GM12878 (cell line): Measurements from ENCODE around the gene ZBTB22. TPM values are rescaled to one million over a fixed set of nuclear protein-coding genes. Genes with fewer than 3 reads are reported as not detected.

ENCODE experiments used
- ATAC-seq: fragments of 200-7000 bp; cut with Tn5 transposase; 3 replicates; pipeline ENCODE4 v1.9.1; 2020; ENCODE audit warnings: mild to moderate bottlenecking, moderate library complexity
- BruUV-seq: library from RNA; stranded (reverse); fragments of 400-500 nt; replicated peaks from 2 replicates; lab custom pipeline; 2021; lab: Mats Ljungman, UMichigan
- CTCF ChIA-PET: fragments of 300-600 bp; sonication (Branson Sonifier 250); formaldehyde crosslinking; extraction: SDS; loops from one replicate; lab custom pipeline; 2021; ENCODE audit warnings: inconsistent platforms; lab: Yijun Ruan, JAX
- POLR2A ChIA-PET: fragments of 350-600 bp; formaldehyde crosslinking; extraction: SDS; loops from one replicate; lab custom pipeline; 2021; ENCODE audit warnings: inconsistent platforms; lab: Charles Lee
- RAD21 ChIA-PET: fragments of 300-600 bp; sonication (Branson Sonifier 250); formaldehyde crosslinking; loops from one replicate; lab custom pipeline; 2023; ENCODE audit warnings: antibody characterized with exemption; ENCODE audit not compliant: unreplicated experiment; lab: Charles Lee
- SMC1A ChIA-PET: fragments of 300-600 bp; sonication (Branson Sonifier 250); formaldehyde crosslinking; loops from one replicate; lab custom pipeline; 2023; ENCODE audit not compliant: unreplicated experiment, uncharacterized antibody; lab: Charles Lee
- DNase-seq: peaks from one replicate; pipeline ENCODE4 v3.0.0-alpha.2; 2011; ENCODE audit warnings: low read depth, low spot score
- FAIRE-seq: peaks from 3 replicates; lab custom pipeline; 2011; peaks lifted over from hg19 to GRCh38; lab: Jason Lieb, UNC
- H2AFZ ChIP-seq: 2 replicates; pipeline ENCODE4 v1.6.0; 2011; ENCODE audit warnings: low read depth, low read length, control low read depth; ENCODE audit not compliant: control insufficient read depth
- H3K27ac ChIP-seq: 2 replicates; pipeline ENCODE4 v1.5.1; 2011; ENCODE audit warnings: control low read depth; ENCODE audit not compliant: control insufficient read depth, insufficient read depth
- H3K27me3 ChIP-seq, 2 experiments: replicated peaks in 1 of 2; 2 replicates each; pipeline versions ENCODE4 v1.6.0 to v1.6.1; 2011; ENCODE audit warnings: low read length in 1 of 2; ENCODE audit not compliant: control insufficient read depth in 2 of 2, insufficient read depth in 2 of 2
- H3K36me3 ChIP-seq, 2 experiments: 2 replicates each; pipeline ENCODE4 v1.5.1; 2011; ENCODE audit warnings: low read length in 1 of 2; ENCODE audit not compliant: control insufficient read depth in 2 of 2, insufficient read depth in 2 of 2
- H3K4me1 ChIP-seq: 2 replicates; pipeline ENCODE4 v1.6.1; 2011; ENCODE audit warnings: mild to moderate bottlenecking, low read length, moderate library complexity, mixed read lengths; ENCODE audit not compliant: control insufficient read depth, insufficient read depth
- H3K4me2 ChIP-seq: 2 replicates; pipeline ENCODE4 v1.6.0; 2011; ENCODE audit warnings: control low read depth; ENCODE audit not compliant: control insufficient read depth, insufficient read depth
- H3K4me3 ChIP-seq: fragments of 200-600 bp; sonication (generic); 2 replicates; pipeline ENCODE4 v1.5.1; 2016
- H3K79me2 ChIP-seq: 2 replicates; pipeline ENCODE4 v1.6.0; 2011; ENCODE audit warnings: low read length; ENCODE audit not compliant: control insufficient read depth, insufficient read depth
- H3K9ac ChIP-seq: 2 replicates; pipeline ENCODE4 v1.8.0; 2011; ENCODE audit warnings: low read length, control low read depth, mixed read lengths; ENCODE audit not compliant: control insufficient read depth, insufficient read depth
- H3K9me3 ChIP-seq: replicated peaks from 3 replicates; pipeline ENCODE4 v1.5.1; 2011; ENCODE audit warnings: mild to moderate bottlenecking, low read length; ENCODE audit not compliant: control insufficient read depth, insufficient read depth
- H4K20me1 ChIP-seq: 2 replicates; pipeline ENCODE4 v1.6.0; 2011; ENCODE audit not compliant: control insufficient read depth, insufficient read depth
- CEBPZ ChIP-seq: fragments of 150-350 bp; IDR thresholded peaks from 2 replicates; pipeline ENCODE4 v1.6.1; 2016; ENCODE audit warnings: low read depth, low read length
- EZH2 ChIP-seq: IDR thresholded peaks from 2 replicates; pipeline ENCODE4 v1.6.1; 2012; ENCODE audit warnings: low read depth, mild to moderate bottlenecking, control low read depth, inconsistent platforms, low read length, borderline replicate concordance; ENCODE audit not compliant: control insufficient read depth
- HDAC6 ChIP-seq: fragments of 200-600 bp; sonication (generic); IDR thresholded peaks from one replicate; pipeline ENCODE4 v1.8.0; 2017; ENCODE audit warnings: antibody characterized with exemption; ENCODE audit not compliant: unreplicated experiment
- MEF2B ChIP-seq: fragments of 450-650 bp; IDR thresholded peaks from 2 replicates; pipeline ENCODE4 v1.6.1; 2018; ENCODE audit warnings: mild to moderate bottlenecking, moderate library complexity; ENCODE audit not compliant: partially characterized antibody, poor library complexity, severe bottlenecking
- POLR2AphosphoS2 ChIP-seq: IDR thresholded peaks from 2 replicates; pipeline ENCODE4 v1.6.1; 2011; ENCODE audit warnings: low read depth, mild to moderate bottlenecking, low read length, improper control_type of control experiment, moderate library complexity
- RUNX3 ChIP-seq: IDR thresholded peaks from 2 replicates; pipeline ENCODE4 v1.6.1; 2012; ENCODE audit warnings: low read length, inconsistent platforms
- TBL1XR1 ChIP-seq: IDR thresholded peaks from 2 replicates; pipeline ENCODE4 v1.6.1; 2012; ENCODE audit warnings: low read depth, low read length, improper control_type of control experiment
- TCF7 ChIP-seq: IDR thresholded peaks from 2 replicates; pipeline ENCODE4 v1.6.1; 2014; ENCODE audit warnings: antibody characterized with exemption, borderline replicate concordance
- ZBTB33 ChIP-seq: fragments of 450-650 bp; IDR thresholded peaks from 2 replicates; pipeline ENCODE4 v1.6.1; 2017; ENCODE audit warnings: mild to moderate bottlenecking
- ZNF207 ChIP-seq: fragments of 450-650 bp; IDR thresholded peaks from 2 replicates; pipeline ENCODE4 v1.6.1; 2014; ENCODE audit warnings: antibody characterized with exemption, mild to moderate bottlenecking, borderline replicate concordance
- ZNF592 ChIP-seq: fragments of 450-650 bp; IDR thresholded peaks from 2 replicates; pipeline ENCODE4 v1.6.1; 2017; ENCODE audit warnings: mild to moderate bottlenecking, moderate library complexity
- WGBS: methylation state at CpG from one replicate; pipeline ENCODE4 v1.1.6; 2016; ENCODE audit warnings: low lambda C conversion rate; ENCODE audit not compliant: insufficient replicate concordance, insufficient coverage; ENCODE audit errors: missing lambda C conversion rate; 5-methylcytosine and 5-hydroxymethylcytosine counted together
- in situ Hi-C: fragments of 300-500 bp; cut with MboI; formaldehyde crosslinking; loops from 9 replicates; pipeline ENCODE4 v1.14.3; 2018; ENCODE audit warnings: mixed read lengths
- intact Hi-C: fragments of 100-400 bp; cut with micrococcal nuclease; formaldehyde crosslinking; loops from one replicate; pipeline ENCODE4 v1.14.2; 2022; ENCODE audit not compliant: unreplicated experiment
- polyA plus RNA-seq, 11 experiments: library from polyadenylated mRNA; depleted of rRNA in 4 of 11; unstranded in 6 of 11; stranded (reverse) in 5 of 11; fragments of >200 nt; fragmentation: Nextera tagmentation in 4 of 11; fragmentation: Illumina TruSeq in 1 of 11; extraction: Ambion mirVana in 4 of 11; extraction: Trizol in 1 of 11; gene quantifications; 1 replicate in 1 of 11; 2 replicates in 10 of 11; pipeline versions ENCODE4 v1.2.1 to v1.2.3, GENCODE V29; 2011 to 2016; ENCODE audit warnings: inconsistent platforms in 2 of 11, missing spikeins in 2 of 11, low read depth in 1 of 11
- total RNA-seq, 4 experiments: library from RNA; depleted of rRNA in 3 of 4; stranded (reverse); fragments of >200 nt in 3 of 4; fragmentation: Illumina TruSeq in 1 of 4; extraction: Trizol in 1 of 4; gene quantifications; 2 replicates each; pipeline versions ENCODE4 v1.2.1 to v1.2.3, GENCODE V29; 2013 to 2021

The ZBTB22 gene
- total and polyA plus RNA-seq, 10 of the 15 experiments (the other 5 are each of a cell fraction or from before 2014, with no cell fraction given): 0.11 to 9.9 (median 4.8) TPM

GRCh38 chr6:33336495-33336894 is 19.0 kb upstream of the ZBTB22 start:
- H3K79me2 ChIP-seq: no peaks in the 10 kb centered on the region
- FAIRE-seq (no peak), DNase-seq (no peak), ATAC-seq (no peak)
- no peak overlapping the region for H3K9ac ChIP-seq
- CTCF ChIA-PET: interaction anchor here (1.1 to 5.6 kb wide), 2 partner anchors 8 to 76 kb away, joined by 3 to 25 read pairs; no protein-coding TSS in a partner anchor
- no peaks in the 10 kb centered on the region for H3K36me3 ChIP-seq
- no peak overlapping the region for H3K4me3 ChIP-seq
- TF ChIP-seq POLR2AphosphoS2 (no peak), TCF7 (no peak), CEBPZ (no peak), ZNF592 (no peak), MEF2B (no peak), HDAC6 (no peak), EZH2 (no peak), ZNF207 (no peak), TBL1XR1 (no peak), ZBTB33 (no peak), RUNX3 (no peak)
- RAD21 ChIA-PET: interaction anchor here (1.2 to 2.0 kb wide), 2 partner anchors 8 to 65 kb away, joined by 3 to 6 read pairs; partner anchors contain the start of genes RPS18 and VPS52
- no peak overlapping the region for H3K27ac ChIP-seq
- in situ Hi-C loops: no loop called here
- H4K20me1 ChIP-seq: no peaks in the 10 kb centered on the region
- WGBS: 65% methylated on average over 3 of the region's 3 CpGs
- SMC1A ChIA-PET: interaction anchor here (2.5 kb wide), 1 partner anchor 9 kb away, joined by 17 read pairs; no protein-coding TSS in a partner anchor
- no peaks in the 10 kb centered on the region for H3K9me3 ChIP-seq
- intact Hi-C loops: no loop called here
- no peak overlapping the region for H3K4me2 ChIP-seq
- BruUV-seq: no TSS peak
- H2AFZ ChIP-seq: no peak overlapping the region
- peaks cover 6% of the 10 kb centered on the region; the same call in 1 of the 2 replicates for H3K4me1 ChIP-seq
- H3K27me3 ChIP-seq: no peaks in the 10 kb centered on the region
- POLR2A ChIA-PET: interaction anchor here (0.7 to 1.5 kb wide), 4 partner anchors 11 to 39 kb away, joined by 3 to 4 read pairs (median 4); partner anchors contain the start of gene ZBTB22
